HG02938 (cell line): Measurements from ENCODE around the gene RNASE11.
"Not testable (repeated sequence)": the region's sequence is repeated elsewhere in the genome, so short reads cannot be mapped to it uniquely, and the experiment has no call there.

Experiments used
- ATAC-seq: cut with Tn5 transposase; IDR thresholded peaks from one replicate; pipeline ENCODE4 v1.9.1; 2021; ENCODE audit warnings: mild to moderate bottlenecking, moderate library complexity; ENCODE audit not compliant: unreplicated experiment

RNASE11 gene

GRCh38 chr14:20587489-20588154 is at the start of gene RNASE11:
Gene RNASE11, minus strand, starts transcription at chr14:20588001.
- ATAC-seq: no peak

- ATAC-seq: peak; percentile 71
These were observed 45.3 kb upstream of the RNASE11 start for GRCh38 chr14:20632831-20633691.

- ATAC-seq: peak; percentile 7
These were observed 44.6 kb upstream of the RNASE11 start for GRCh38 chr14:20632448-20632830.

- ATAC-seq: no peak
These were observed 44.1 kb upstream of the RNASE11 start for GRCh38 chr14:20631880-20632389.

- no peak for ATAC-seq
These were observed 43.5 kb upstream of the RNASE11 start for GRCh38 chr14:20631023-20631879.

GRCh38 chr14:20630340-20631022 is 42.7 kb upstream of the RNASE11 start:
- no peak for ATAC-seq

GRCh38 chr14:20628063-20628854 is 40.5 kb upstream of the RNASE11 start:
- no peak for ATAC-seq

GRCh38 chr14:20627346-20628027 is 39.7 kb upstream of the RNASE11 start:
- no peak for ATAC-seq

- ATAC-seq: no peak
These were observed 38.5 kb upstream of the RNASE11 start for GRCh38 chr14:20626274-20626673.

- ATAC-seq: no peak
These were observed 36.8 kb upstream of the RNASE11 start for GRCh38 chr14:20624495-20625070.

- no peak for ATAC-seq
These were observed 36.0 kb upstream of the RNASE11 start for GRCh38 chr14:20623798-20624197.

- no peak for ATAC-seq
These were observed 35.1 kb upstream of the RNASE11 start for GRCh38 chr14:20622816-20623291.

- no peak for ATAC-seq
These were observed 33.1 kb upstream of the RNASE11 start for GRCh38 chr14:20620798-20621478.

- not testable (repeated sequence) for ATAC-seq
These were observed 31.9 kb upstream of the RNASE11 start for GRCh38 chr14:20619688-20620087.

- no peak for ATAC-seq
These were observed 30.5 kb upstream of the RNASE11 start for GRCh38 chr14:20618271-20618749.

- ATAC-seq: no peak
These were observed 29.6 kb upstream of the RNASE11 start for GRCh38 chr14:20617138-20618003.

- no peak for ATAC-seq
These were observed 28.2 kb upstream of the RNASE11 start for GRCh38 chr14:20615996-20616395.
